T follicular helper cell (primary cell): Measurements from ENCODE around the gene CNEP1R1.

ENCODE experiments used
- DNase-seq: peaks from one replicate; pipeline ENCODE4 v3.0.0-alpha.2; 2020; ENCODE audit warnings: low read depth

The CNEP1R1 gene

GRCh38 chr16:50017553-50017952 lies 7.5 kb upstream of the CNEP1R1 start:
- DNase-seq, result no peak

GRCh38 chr16:50021544-50021943 lies 3.5 kb upstream of the CNEP1R1 start:
- DNase-seq, result no peak

GRCh38 chr16:50023641-50024040 lies 1.4 kb upstream of the CNEP1R1 start:
- no peak for DNase-seq

GRCh38 chr16:50024207-50024606 lies 818 bp upstream of the CNEP1R1 start:
- no peak for DNase-seq

GRCh38 chr16:50025537-50025931 lies 509 bp downstream of the CNEP1R1 start:
- DNase-seq, result no peak

- DNase-seq, result no peak
These were observed 2.8 kb downstream of the CNEP1R1 start for GRCh38 chr16:50027829-50028228.

- DNase-seq, result no peak
These were observed 10.5 kb downstream of the CNEP1R1 start for GRCh38 chr16:50035468-50035992.

GRCh38 chr16:50036426-50036825 lies 11.4 kb downstream of the CNEP1R1 start:
- no peak for DNase-seq

GRCh38 chr16:50037662-50038220 lies 12.7 kb downstream of the CNEP1R1 start:
- no peak for DNase-seq

- no peak for DNase-seq
These were observed 13.3 kb downstream of the CNEP1R1 start for GRCh38 chr16:50038286-50038685.

GRCh38 chr16:50038756-50039529 lies 13.9 kb downstream of the CNEP1R1 start:
- DNase-seq, result no peak

- no peak for DNase-seq
These were observed 15.0 kb downstream of the CNEP1R1 start for GRCh38 chr16:50040018-50040417.

GRCh38 chr16:50040710-50041109 lies 15.7 kb downstream of the CNEP1R1 start:
- DNase-seq, result no peak

- no peak for DNase-seq
These were observed 18.3 kb downstream of the CNEP1R1 start for GRCh38 chr16:50043358-50043757.

GRCh38 chr16:50045412-50045811 lies 20.4 kb downstream of the CNEP1R1 start:
- DNase-seq, result no peak

- no peak for DNase-seq
These were observed 21.8 kb downstream of the CNEP1R1 start for GRCh38 chr16:50046853-50047252.

- DNase-seq, result no peak
These were observed 22.8 kb downstream of the CNEP1R1 start for GRCh38 chr16:50047864-50048263.

- DNase-seq, result no peak
These were observed 25.8 kb downstream of the CNEP1R1 start for GRCh38 chr16:50050802-50051201.

GRCh38 chr16:50056226-50056625 lies 31.2 kb downstream of the CNEP1R1 start:
- no peak for DNase-seq

- DNase-seq, result no peak
These were observed 33.2 kb downstream of the CNEP1R1 start for GRCh38 chr16:50058091-50058771.

- no peak for DNase-seq
These were observed 34.1 kb downstream of the CNEP1R1 start for GRCh38 chr16:50059111-50059510.

GRCh38 chr16:50059669-50060068 lies 34.6 kb downstream of the CNEP1R1 start:
- no peak for DNase-seq

GRCh38 chr16:50061326-50061725 lies 36.3 kb downstream of the CNEP1R1 start:
- DNase-seq, result no peak
